HEK293 (cell line): Measurements from ENCODE around the gene GALK1.

ENCODE experiments used
- AEBP2 ChIP-seq: fragments of 450-650 bp; formaldehyde crosslinking; IDR thresholded peaks from 2 replicates; pipeline ENCODE4 v1.5.1; 2016; ENCODE audit warnings: missing biosample characterization, missing genetic modification characterization, borderline replicate concordance
- KLF1 ChIP-seq: fragments of 450-650 bp; formaldehyde crosslinking; IDR thresholded peaks from 2 replicates; pipeline ENCODE4 v1.5.1; 2016; ENCODE audit warnings: missing biosample characterization, missing genetic modification characterization
- KLF7 ChIP-seq: fragments of 450-650 bp; formaldehyde crosslinking; IDR thresholded peaks from 2 replicates; pipeline ENCODE4 v1.5.1; 2016; ENCODE audit warnings: missing biosample characterization, missing genetic modification characterization, borderline replicate concordance
- OSR2 ChIP-seq: fragments of 450-650 bp; formaldehyde crosslinking; IDR thresholded peaks from 2 replicates; pipeline ENCODE4 v1.5.1; 2016; ENCODE audit warnings: missing biosample characterization, missing genetic modification characterization
- PRDM6 ChIP-seq: fragments of 450-650 bp; formaldehyde crosslinking; IDR thresholded peaks from 2 replicates; pipeline ENCODE4 v1.5.1; 2017; ENCODE audit warnings: missing biosample characterization, missing genetic modification characterization
- REST ChIP-seq: fragments of 450-650 bp; formaldehyde crosslinking; IDR thresholded peaks from 2 replicates; pipeline ENCODE4 v1.5.1; 2016; ENCODE audit warnings: missing biosample characterization, missing genetic modification characterization
- TRIM28 ChIP-seq: IDR thresholded peaks from 2 replicates; pipeline ENCODE4 v1.6.1; 2011; ENCODE audit warnings: low read length, control low read depth, borderline replicate concordance
- ZBTB26 ChIP-seq: fragments of 450-650 bp; formaldehyde crosslinking; optimal IDR thresholded peaks from 2 replicates; pipeline ENCODE3; 2016; ENCODE audit warnings: missing biosample characterization, mild to moderate bottlenecking, missing genetic modification characterization
- ZNF16 ChIP-seq: fragments of 450-650 bp; formaldehyde crosslinking; IDR thresholded peaks from 2 replicates; pipeline ENCODE4 v1.5.1; 2016; ENCODE audit warnings: low read depth, missing biosample characterization, missing genetic modification characterization
- ZNF211 ChIP-seq: fragments of 450-650 bp; formaldehyde crosslinking; IDR thresholded peaks from 2 replicates; pipeline ENCODE4 v1.5.1; 2016; ENCODE audit warnings: low read depth, missing biosample characterization, missing genetic modification characterization
- ZNF292 ChIP-seq: fragments of 450-650 bp; formaldehyde crosslinking; IDR thresholded peaks from 2 replicates; pipeline ENCODE4 v1.5.1; 2016; ENCODE audit warnings: low read depth, missing biosample characterization, missing genetic modification characterization, borderline replicate concordance
- ZNF335 ChIP-seq: fragments of 450-650 bp; formaldehyde crosslinking; conservative IDR thresholded peaks from 2 replicates; pipeline ENCODE4 v1.5.1; 2016; ENCODE audit warnings: missing biosample characterization, missing genetic modification characterization
- ZNF404 ChIP-seq: fragments of 450-650 bp; formaldehyde crosslinking; IDR thresholded peaks from 2 replicates; pipeline ENCODE4 v1.5.1; 2017; ENCODE audit warnings: missing biosample characterization, missing genetic modification characterization
- ZNF416 ChIP-seq: fragments of 450-650 bp; formaldehyde crosslinking; IDR thresholded peaks from 2 replicates; pipeline ENCODE4 v1.5.1; 2016; ENCODE audit warnings: missing biosample characterization, missing genetic modification characterization
- ZNF488 ChIP-seq: fragments of 450-650 bp; formaldehyde crosslinking; IDR thresholded peaks from 2 replicates; pipeline ENCODE4 v1.5.1; 2016; ENCODE audit warnings: missing biosample characterization, missing genetic modification characterization
- ZNF580 ChIP-seq: fragments of 450-650 bp; formaldehyde crosslinking; IDR thresholded peaks from 2 replicates; pipeline ENCODE4 v1.5.1; 2016; ENCODE audit warnings: missing biosample characterization, missing genetic modification characterization
- ZNF621 ChIP-seq: fragments of 450-650 bp; formaldehyde crosslinking; IDR thresholded peaks from 2 replicates; pipeline ENCODE4 v1.5.1; 2017; ENCODE audit warnings: missing biosample characterization, missing genetic modification characterization
- ZNF624 ChIP-seq: fragments of 450-650 bp; formaldehyde crosslinking; IDR thresholded peaks from 2 replicates; pipeline ENCODE4 v1.5.1; 2017; ENCODE audit warnings: missing biosample characterization, missing genetic modification characterization
- ZNF626 ChIP-seq: fragments of 450-650 bp; sonication (Bioruptor Pico); formaldehyde crosslinking; IDR thresholded peaks from 2 replicates; pipeline ENCODE4 v1.5.1; 2018; ENCODE audit warnings: missing biosample characterization, missing genetic modification characterization, inconsistent platforms
- ZNF639 ChIP-seq: fragments of 450-650 bp; formaldehyde crosslinking; IDR thresholded peaks from 2 replicates; pipeline ENCODE4 v1.5.1; 2016; ENCODE audit warnings: missing biosample characterization, missing genetic modification characterization
- ZNF692 ChIP-seq: fragments of 450-650 bp; formaldehyde crosslinking; IDR thresholded peaks from 2 replicates; pipeline ENCODE4 v1.5.1; 2016; ENCODE audit warnings: missing biosample characterization, missing genetic modification characterization
- ZNF704 ChIP-seq: fragments of 450-650 bp; formaldehyde crosslinking; IDR thresholded peaks from 2 replicates; pipeline ENCODE4 v1.5.1; 2016; ENCODE audit warnings: missing biosample characterization, missing genetic modification characterization
- ZNF792 ChIP-seq: fragments of 450-650 bp; formaldehyde crosslinking; IDR thresholded peaks from 2 replicates; pipeline ENCODE4 v1.5.1; 2016; ENCODE audit warnings: missing biosample characterization, missing genetic modification characterization
- ZNF843 ChIP-seq: fragments of 450-650 bp; formaldehyde crosslinking; IDR thresholded peaks from 2 replicates; pipeline ENCODE4 v1.5.1; 2016; ENCODE audit warnings: missing biosample characterization, missing genetic modification characterization

GALK1 gene

GRCh38 chr17:75764711-75765421, at the start of gene GALK1 (continued):
- no peak for TF ChIP-seq TRIM28
- no peak for TF ChIP-seq REST (tag by site-specific recombination)
- no peak for TF ChIP-seq PRDM6 (tag by site-specific recombination)
- no peak for TF ChIP-seq ZNF704
- 0 out of 2 replicates have a peak, but pooled peaks have one; percentile 7 for TF ChIP-seq KLF1 (tag by site-specific recombination)
- TF ChIP-seq ZNF292 (tag by site-specific recombination): no peak
- no peak for TF ChIP-seq ZNF692 (tag by site-specific recombination)
- TF ChIP-seq ZNF621: no peak
- TF ChIP-seq AEBP2: no peak
- TF ChIP-seq ZNF792 (tag by site-specific recombination): no peak
- peak; percentile 96 for TF ChIP-seq ZBTB26 (tag by site-specific recombination)
- TF ChIP-seq ZNF335 (tag by site-specific recombination): peak; percentile 96
- TF ChIP-seq ZNF16 (tag by site-specific recombination): no peak
- no peak for TF ChIP-seq ZNF580 (tag by site-specific recombination)
- TF ChIP-seq ZNF211: no peak
- no peak for TF ChIP-seq ZNF624
- TF ChIP-seq ZNF639: no peak
- no peak for TF ChIP-seq ZNF626 (tag by site-specific recombination)
- TF ChIP-seq KLF7: no peak
- no peak for TF ChIP-seq ZNF488 (tag by site-specific recombination)
- no peak for TF ChIP-seq ZNF843 (tag by site-specific recombination)
- no peak for TF ChIP-seq ZNF416
- TF ChIP-seq OSR2 (tag by site-specific recombination): no peak
- TF ChIP-seq ZNF404 (tag by site-specific recombination): no peak
